Effector CD4-positive, alpha-beta T cell (primary cell): ENCODE results near the gene C1QL1.
"Not testable (repeated sequence)": the region's sequence is repeated elsewhere in the genome, so short reads cannot be mapped to it uniquely, and the experiment has no call there.

ENCODE experiments used
- DNase-seq: peaks from one replicate; pipeline ENCODE4 v3.0.0-alpha.2; 2020

Gene C1QL1

GRCh38 chr17:44959821-44960531 is 8.1 kb downstream of the C1QL1 start:
- no peak for DNase-seq

GRCh38 chr17:44956998-44957981 is 10.8 kb downstream of the C1QL1 start:
- no peak for DNase-seq

- DNase-seq, result no peak
These were observed 12.3 kb downstream of the C1QL1 start for GRCh38 chr17:44955674-44956425.

- no peak for DNase-seq
These were observed 15.1 kb downstream of the C1QL1 start for GRCh38 chr17:44952946-44953475.

- no peak for DNase-seq
These were observed 19.7 kb downstream of the C1QL1 start for GRCh38 chr17:44948315-44948795.

GRCh38 chr17:44947461-44948314 is 20.4 kb downstream of the C1QL1 start, which contains the start of gene KIF18B:
TSS of gene KIF18B (minus strand) at chr17:44947773. CDS start at chr17:44936344, 11,429 bp downstream.
- peak; percentile 82 for DNase-seq

GRCh38 chr17:44945652-44946051 is 22.5 kb downstream of the C1QL1 start:
- DNase-seq, result not testable (repeated sequence)

- no peak for DNase-seq
These were observed 25.6 kb downstream of the C1QL1 start for GRCh38 chr17:44942456-44942855.

GRCh38 chr17:44941712-44942331 is 26.3 kb downstream of the C1QL1 start:
- DNase-seq, result no peak

GRCh38 chr17:44940768-44941167 is 27.3 kb downstream of the C1QL1 start:
- DNase-seq, result no peak

GRCh38 chr17:44940317-44940716 is 27.8 kb downstream of the C1QL1 start:
- no peak for DNase-seq

- DNase-seq, result no peak
These were observed 33.0 kb downstream of the C1QL1 start for GRCh38 chr17:44935116-44935515.

GRCh38 chr17:44934745-44935105 is 33.4 kb downstream of the C1QL1 start:
- no peak for DNase-seq

- DNase-seq, result no peak
These were observed 34.0 kb downstream of the C1QL1 start for GRCh38 chr17:44933824-44934744.

GRCh38 chr17:44932787-44933097 is 35.4 kb downstream of the C1QL1 start:
- DNase-seq, result no peak

- DNase-seq, result no peak
These were observed 35.9 kb downstream of the C1QL1 start for GRCh38 chr17:44932096-44932786.

GRCh38 chr17:44931376-44931775 is 36.7 kb downstream of the C1QL1 start:
- DNase-seq, result no peak

GRCh38 chr17:44930667-44931066 is 37.4 kb downstream of the C1QL1 start:
- no peak for DNase-seq

- no peak for DNase-seq
These were observed 39.0 kb downstream of the C1QL1 start for GRCh38 chr17:44928950-44929720.
